H1 (cell line): ENCODE results near the gene TTC33. TPM values are rescaled to one million over a fixed set of nuclear protein-coding genes. Genes with fewer than 3 reads are reported as not detected.

Source experiments
- TAF7 ChIP-seq: optimal IDR thresholded peaks from 2 replicates; pipeline ENCODE3; 2011; ENCODE audit warnings: low read depth, mild to moderate bottlenecking, inconsistent platforms, low read length, moderate library complexity, borderline replicate concordance
- polyA plus RNA-seq, 7 experiments: library from polyadenylated mRNA; depleted of rRNA in 3 of 7; stranded (reverse) in 5 of 7; unstranded in 2 of 7; fragments of >200 nt in 5 of 7; fragments of 200-250 nt in 2 of 7; gene quantifications; 1 replicate in 5 of 7; 2 replicates in 1 of 7; 4 replicates in 1 of 7; pipeline versions ENCODE4 v1.2.1 to v1.2.3, GENCODE V29; 2011 to 2013; ENCODE audit warnings: missing spikeins in 2 of 7, mixed read lengths in 2 of 7
- total RNA-seq: library from RNA; stranded (reverse); fragmentation: NEBNext Ultra II Directional; extraction: Animal tissue kit (Norgen Biotek cat#: 25700); gene quantifications from 2 replicates; pipeline ENCODE4 v1.2.1, GENCODE V29; 2021
- TF ChIP-seq, protein P1 (sequence below): fragments of 300-600 bp; sonication (generic); IDR thresholded peaks from 2 replicates; pipeline ENCODE4 v1.7.1; 2012; ENCODE audit warnings: low read length, moderate library complexity, mild to moderate bottlenecking, inconsistent platforms; ENCODE audit not compliant: insufficient replicate concordance

TTC33 gene
- total and polyA plus RNA-seq, 2 of the 8 experiments (the other 6 are each of a cell fraction or from before 2014, with no cell fraction given): 1.2 to 12.6 TPM

DNA sequence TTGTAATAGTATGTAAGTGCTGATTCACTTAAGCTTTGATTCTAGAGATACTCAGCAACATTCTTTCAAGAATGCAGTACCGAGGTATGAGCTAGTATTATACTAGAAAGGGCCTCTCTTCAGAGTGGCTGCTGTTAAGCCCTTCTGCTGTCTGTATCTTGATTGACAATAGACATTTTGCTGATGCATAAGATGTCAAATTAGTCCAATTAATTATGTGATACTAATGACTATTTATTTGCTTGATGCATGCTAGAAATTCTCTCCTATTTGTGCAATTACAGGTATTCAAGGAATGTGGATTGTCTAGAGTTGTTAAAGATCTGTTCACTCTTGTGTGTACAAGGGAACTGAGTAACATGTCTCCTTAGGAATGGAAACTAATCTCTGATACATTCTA, 168.4 kb downstream of the TTC33 start (continued):
- TF ChIP-seq, protein P1, sequence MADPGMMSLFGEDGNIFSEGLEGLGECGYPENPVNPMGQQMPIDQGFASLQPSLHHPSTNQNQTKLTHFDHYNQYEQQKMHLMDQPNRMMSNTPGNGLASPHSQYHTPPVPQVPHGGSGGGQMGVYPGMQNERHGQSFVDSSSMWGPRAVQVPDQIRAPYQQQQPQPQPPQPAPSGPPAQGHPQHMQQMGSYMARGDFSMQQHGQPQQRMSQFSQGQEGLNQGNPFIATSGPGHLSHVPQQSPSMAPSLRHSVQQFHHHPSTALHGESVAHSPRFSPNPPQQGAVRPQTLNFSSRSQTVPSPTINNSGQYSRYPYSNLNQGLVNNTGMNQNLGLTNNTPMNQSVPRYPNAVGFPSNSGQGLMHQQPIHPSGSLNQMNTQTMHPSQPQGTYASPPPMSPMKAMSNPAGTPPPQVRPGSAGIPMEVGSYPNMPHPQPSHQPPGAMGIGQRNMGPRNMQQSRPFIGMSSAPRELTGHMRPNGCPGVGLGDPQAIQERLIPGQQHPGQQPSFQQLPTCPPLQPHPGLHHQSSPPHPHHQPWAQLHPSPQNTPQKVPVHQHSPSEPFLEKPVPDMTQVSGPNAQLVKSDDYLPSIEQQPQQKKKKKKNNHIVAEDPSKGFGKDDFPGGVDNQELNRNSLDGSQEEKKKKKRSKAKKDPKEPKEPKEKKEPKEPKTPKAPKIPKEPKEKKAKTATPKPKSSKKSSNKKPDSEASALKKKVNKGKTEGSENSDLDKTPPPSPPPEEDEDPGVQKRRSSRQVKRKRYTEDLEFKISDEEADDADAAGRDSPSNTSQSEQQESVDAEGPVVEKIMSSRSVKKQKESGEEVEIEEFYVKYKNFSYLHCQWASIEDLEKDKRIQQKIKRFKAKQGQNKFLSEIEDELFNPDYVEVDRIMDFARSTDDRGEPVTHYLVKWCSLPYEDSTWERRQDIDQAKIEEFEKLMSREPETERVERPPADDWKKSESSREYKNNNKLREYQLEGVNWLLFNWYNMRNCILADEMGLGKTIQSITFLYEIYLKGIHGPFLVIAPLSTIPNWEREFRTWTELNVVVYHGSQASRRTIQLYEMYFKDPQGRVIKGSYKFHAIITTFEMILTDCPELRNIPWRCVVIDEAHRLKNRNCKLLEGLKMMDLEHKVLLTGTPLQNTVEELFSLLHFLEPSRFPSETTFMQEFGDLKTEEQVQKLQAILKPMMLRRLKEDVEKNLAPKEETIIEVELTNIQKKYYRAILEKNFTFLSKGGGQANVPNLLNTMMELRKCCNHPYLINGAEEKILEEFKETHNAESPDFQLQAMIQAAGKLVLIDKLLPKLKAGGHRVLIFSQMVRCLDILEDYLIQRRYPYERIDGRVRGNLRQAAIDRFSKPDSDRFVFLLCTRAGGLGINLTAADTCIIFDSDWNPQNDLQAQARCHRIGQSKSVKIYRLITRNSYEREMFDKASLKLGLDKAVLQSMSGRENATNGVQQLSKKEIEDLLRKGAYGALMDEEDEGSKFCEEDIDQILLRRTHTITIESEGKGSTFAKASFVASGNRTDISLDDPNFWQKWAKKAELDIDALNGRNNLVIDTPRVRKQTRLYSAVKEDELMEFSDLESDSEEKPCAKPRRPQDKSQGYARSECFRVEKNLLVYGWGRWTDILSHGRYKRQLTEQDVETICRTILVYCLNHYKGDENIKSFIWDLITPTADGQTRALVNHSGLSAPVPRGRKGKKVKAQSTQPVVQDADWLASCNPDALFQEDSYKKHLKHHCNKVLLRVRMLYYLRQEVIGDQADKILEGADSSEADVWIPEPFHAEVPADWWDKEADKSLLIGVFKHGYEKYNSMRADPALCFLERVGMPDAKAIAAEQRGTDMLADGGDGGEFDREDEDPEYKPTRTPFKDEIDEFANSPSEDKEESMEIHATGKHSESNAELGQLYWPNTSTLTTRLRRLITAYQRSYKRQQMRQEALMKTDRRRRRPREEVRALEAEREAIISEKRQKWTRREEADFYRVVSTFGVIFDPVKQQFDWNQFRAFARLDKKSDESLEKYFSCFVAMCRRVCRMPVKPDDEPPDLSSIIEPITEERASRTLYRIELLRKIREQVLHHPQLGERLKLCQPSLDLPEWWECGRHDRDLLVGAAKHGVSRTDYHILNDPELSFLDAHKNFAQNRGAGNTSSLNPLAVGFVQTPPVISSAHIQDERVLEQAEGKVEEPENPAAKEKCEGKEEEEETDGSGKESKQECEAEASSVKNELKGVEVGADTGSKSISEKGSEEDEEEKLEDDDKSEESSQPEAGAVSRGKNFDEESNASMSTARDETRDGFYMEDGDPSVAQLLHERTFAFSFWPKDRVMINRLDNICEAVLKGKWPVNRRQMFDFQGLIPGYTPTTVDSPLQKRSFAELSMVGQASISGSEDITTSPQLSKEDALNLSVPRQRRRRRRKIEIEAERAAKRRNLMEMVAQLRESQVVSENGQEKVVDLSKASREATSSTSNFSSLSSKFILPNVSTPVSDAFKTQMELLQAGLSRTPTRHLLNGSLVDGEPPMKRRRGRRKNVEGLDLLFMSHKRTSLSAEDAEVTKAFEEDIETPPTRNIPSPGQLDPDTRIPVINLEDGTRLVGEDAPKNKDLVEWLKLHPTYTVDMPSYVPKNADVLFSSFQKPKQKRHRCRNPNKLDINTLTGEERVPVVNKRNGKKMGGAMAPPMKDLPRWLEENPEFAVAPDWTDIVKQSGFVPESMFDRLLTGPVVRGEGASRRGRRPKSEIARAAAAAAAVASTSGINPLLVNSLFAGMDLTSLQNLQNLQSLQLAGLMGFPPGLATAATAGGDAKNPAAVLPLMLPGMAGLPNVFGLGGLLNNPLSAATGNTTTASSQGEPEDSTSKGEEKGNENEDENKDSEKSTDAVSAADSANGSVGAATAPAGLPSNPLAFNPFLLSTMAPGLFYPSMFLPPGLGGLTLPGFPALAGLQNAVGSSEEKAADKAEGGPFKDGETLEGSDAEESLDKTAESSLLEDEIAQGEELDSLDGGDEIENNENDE: no peak
- no peak for TF ChIP-seq TAF7
